Frontal cortex (tissue), 4 donors: ENCODE data around the gene GNB2. TPM values are rescaled to one million over a fixed set of nuclear protein-coding genes. Genes with fewer than 3 reads are reported as not detected.
"Not testable (repeated sequence)": the region's sequence is repeated elsewhere in the genome, so short reads cannot be mapped to it uniquely, and the experiment has no call there.

Experiments
- DNase-seq, 2 donors: peaks; one replicate each; pipeline ENCODE4 v3.0.0; 2012; ENCODE audit warnings: low spot score in 2 of 2
- FAIRE-seq: peaks from 2 replicates; lab custom pipeline; 2012; peaks lifted over from hg19 to GRCh38; lab: Jason Lieb, UNC
- total RNA-seq: library from RNA; depleted of rRNA; stranded (reverse); fragments of >200 nt; gene quantifications from one replicate; pipeline ENCODE4 v1.2.3, GENCODE V29; 2014
- donor health status: control.
- donor health status: control.
- donor health status: control.

The GNB2 gene
- total RNA-seq, 1 donor from 2014 or later: 72.6 TPM

DNA sequence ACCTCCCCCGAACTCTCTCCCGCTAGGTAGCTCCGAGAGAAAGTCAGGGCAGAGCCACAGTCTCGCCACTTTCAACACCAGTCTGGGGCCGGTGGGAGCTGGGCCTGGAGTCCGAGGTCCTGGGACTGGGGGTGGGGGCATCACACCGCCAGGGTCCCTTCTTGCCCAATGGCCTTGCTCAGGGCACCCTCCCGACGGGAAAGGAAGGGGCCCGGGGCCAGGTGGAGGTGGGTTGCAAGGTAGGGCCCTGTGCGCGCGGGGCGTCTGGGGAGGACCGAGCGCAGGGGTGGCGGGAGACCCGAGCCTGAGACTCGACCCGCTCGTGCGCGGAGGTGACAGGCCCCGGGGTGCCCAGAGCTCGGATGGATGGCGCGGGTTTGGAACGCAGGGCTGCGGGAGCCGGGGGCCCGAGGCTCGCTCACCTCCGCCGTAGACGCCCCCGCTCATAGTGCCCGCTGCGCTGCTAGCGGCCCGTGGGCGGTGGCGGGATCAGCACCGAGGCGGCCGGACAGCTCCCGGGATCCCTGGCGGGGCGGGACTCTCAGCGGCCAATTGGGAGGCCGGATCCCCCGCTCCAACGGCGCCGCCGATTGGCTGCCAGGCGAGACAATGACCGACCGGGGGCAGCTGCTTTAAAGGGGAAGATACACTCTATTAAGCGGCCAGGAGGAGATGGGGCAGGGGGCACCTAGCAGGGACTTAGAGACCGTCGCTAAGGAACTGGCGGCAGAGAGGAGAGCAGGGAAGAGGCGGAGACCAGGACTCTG, 17.4 kb upstream of the GNB2 start, which contains the start of gene ACTL6B:
Gene ACTL6B, minus strand, starts transcription at position 541 of the 767 bp plus-strand sequence. Its CDS starts 94 bp downstream, at position 447.
- no peak for FAIRE-seq
- peak; percentile 73 to 93 for DNase-seq

GRCh38 chr7:100662194-100662776, 11.3 kb upstream of the GNB2 start:
- DNase-seq, FAIRE-seq: not testable (repeated sequence)

DNA sequence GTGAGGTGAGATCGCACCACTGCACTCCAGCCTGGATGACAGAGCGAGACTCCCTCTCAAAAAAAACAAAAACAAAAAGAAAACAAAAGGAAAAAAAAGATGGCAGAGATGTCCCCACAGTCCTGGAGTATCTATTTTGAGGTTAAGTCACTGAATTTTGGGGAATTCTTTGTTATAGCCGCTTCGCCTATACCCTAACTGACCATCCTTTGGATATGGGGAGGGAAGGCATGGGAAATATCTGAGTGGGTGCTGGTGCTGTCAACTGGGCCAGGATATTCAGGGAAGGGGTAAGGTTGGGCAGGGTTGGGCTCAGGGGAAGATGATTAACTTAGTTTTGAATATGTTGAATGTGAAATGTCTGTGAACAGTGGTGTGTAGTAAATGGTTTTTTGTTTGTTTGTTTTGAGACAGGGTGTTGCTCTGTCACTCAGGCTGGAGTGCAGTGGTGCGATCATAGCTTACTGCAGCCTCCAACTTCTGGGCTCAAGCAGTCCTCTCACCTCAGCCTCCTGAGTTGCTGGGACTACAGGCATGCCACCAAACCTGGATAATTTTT, 8.3 kb upstream of the GNB2 start:
- FAIRE-seq (no peak), DNase-seq (no peak)

DNA sequence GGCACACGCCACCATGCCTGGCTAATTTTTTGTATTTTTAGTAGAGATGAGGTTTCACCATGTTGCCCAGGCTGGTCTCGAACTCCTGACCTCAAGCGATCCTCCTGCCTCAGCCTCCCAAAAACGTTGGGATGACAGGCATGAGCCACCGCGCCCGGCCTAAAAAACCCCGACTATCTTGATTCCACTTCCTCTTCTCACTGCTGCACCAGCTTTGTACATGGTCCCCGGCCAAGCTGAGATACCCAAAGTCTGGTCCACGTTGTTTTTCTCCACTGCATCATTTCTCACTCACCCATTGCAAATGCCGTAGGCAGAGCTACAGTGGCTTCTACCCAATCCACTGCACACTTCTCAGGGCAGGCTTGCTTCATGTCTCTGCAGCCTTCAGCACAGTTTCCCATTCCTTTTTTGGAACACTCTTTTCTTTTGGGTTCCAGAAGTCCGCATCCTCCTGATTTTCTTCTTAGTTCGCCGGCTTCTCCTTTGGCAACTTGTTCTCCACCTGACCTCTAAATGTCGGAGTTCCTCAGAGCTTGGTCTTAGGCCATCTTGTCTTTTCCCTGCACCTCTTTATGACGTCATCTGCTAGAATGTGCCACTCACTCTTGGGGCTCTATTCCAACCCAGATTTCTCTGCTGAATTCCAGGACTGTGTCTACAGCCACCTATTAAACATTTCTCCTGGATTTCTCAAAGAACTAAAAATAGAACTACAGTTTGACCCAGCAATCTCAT, 6.0 kb upstream of the GNB2 start:
- FAIRE-seq: no peak
- no peak for DNase-seq

DNA sequence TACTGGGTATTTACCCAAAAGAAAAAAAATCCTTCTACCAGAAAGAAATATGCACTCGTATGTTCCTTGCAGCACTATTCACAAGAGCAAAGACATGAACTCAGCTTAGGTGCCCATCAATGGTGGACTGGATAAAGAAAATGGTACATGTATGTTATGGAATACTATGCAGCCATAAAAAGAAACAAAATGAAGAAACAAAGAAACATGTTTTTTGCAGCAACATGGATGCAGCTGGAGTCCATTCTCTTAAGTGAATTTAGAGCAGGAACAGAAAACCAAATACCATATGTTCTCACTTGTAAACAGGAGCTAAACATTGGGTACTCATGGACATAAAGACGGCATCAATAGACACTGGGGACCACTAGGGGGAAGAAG, 5.5 kb upstream of the GNB2 start:
- DNase-seq (no peak), FAIRE-seq (no peak)

DNA sequence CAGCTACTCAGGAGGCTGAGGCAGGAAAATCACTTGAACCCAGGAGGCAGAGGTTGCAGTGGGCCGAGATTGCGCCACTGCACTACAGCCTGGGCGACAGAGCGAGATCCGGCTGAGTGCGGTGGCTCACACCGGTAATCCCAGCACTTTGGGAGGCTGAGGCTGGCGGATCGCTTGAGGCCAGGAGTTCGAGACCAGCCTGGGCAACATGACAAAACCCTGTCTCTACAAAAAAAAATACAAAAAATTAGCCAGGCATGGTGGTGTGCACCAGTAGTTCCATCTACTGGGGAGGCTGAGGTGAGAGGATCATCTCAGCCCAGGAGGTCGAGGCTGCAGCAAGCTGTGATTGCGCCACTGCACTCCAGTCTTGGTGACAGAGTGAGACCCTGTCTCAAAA, 4.4 kb upstream of the GNB2 start:
- not testable (repeated sequence) for FAIRE-seq, DNase-seq

DNA sequence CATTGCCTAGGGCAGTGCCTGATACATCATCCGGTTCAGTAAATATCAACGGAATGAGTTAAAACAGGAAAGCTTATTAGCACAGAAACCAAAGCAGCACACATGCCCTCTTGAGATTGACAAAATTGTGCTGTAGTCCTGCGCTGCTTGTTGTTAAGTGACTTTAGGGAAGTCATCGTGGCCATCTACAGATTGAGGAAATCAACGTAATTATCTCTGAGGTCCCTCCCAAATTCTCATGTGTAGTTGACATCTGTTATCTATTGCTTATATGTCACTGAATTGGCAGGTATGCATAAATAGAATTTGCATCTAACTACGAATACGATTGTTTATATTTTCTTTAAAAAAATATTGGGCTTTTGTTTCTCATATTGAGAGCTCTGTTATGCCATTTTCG, 3.5 kb upstream of the GNB2 start:
- DNase-seq: no peak
- FAIRE-seq: no peak

- no peak for FAIRE-seq
Measured at GRCh38 chr7:100671353-100672327, 1.9 kb upstream of the GNB2 start.

DNA sequence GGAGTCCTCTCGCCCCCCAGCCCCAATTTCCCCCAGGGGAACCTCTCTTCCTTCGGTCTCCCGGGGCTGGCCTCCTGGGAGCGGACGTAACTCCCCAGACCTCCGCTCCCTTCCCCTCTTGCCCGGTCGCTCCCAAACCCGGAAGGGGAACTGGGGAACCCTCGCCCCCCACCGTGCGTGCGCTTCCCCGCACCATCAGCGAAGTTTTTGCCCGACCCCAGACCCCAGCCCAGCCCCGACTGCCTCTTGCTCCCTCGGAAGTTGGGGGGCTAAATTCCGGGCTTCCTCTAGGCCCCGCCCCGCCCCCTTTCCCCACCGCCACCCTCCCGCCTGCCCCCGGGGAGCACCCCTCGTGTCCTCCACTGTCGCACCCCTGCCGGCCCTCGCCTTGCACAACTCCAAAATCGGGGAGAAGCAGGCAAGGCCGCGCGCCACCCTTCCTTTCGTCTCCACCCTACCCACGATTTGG, 436 bp downstream of the GNB2 start:
- FAIRE-seq (no peak), DNase-seq (peak; percentile 26 to 54)

More at GRCh38 chr7:100671353-100672327, 1.9 kb upstream of the GNB2 start:
- DNase-seq: no peak

DNA sequence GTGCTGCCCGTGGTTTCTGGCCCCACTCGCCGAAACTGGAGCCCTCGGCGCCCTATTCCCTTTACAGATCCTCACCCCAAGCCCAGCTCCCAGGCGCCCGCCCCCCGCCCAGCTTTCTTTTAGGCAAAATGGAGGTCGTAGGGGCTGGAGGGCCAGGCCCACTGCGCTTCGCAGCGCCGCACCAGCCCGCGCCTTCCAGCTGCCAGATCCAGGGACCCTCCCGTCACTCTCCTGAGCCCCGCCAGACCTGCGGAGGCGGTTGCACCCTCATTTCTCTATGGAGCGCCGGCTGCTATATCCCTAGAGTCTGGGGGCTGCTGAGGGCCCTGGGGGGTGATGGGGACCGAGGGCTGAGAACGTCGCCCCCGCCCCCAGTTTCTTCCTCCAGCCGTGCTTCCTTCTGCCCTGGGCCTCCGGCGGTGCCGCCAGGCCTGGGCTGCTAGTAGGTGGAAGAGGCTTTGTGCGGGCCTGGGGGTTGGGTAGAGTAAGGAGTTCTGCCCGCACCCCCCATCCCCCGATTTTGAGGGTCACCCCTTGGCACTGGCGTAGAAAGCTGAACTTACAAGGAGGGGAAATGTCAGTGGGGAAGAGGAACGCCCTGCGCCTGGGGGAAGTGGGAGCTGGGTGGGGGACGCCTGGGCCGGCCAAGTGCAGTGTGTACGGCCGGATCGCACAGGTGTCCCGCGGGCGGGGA, 1.0 kb downstream of the GNB2 start:
- FAIRE-seq: no peak
- DNase-seq: peak in 1 of 2 donors; percentile 52

GRCh38 chr7:100675105-100675451, 1.5 kb downstream of the GNB2 start:
- DNase-seq (no peak), FAIRE-seq (no peak)

DNA sequence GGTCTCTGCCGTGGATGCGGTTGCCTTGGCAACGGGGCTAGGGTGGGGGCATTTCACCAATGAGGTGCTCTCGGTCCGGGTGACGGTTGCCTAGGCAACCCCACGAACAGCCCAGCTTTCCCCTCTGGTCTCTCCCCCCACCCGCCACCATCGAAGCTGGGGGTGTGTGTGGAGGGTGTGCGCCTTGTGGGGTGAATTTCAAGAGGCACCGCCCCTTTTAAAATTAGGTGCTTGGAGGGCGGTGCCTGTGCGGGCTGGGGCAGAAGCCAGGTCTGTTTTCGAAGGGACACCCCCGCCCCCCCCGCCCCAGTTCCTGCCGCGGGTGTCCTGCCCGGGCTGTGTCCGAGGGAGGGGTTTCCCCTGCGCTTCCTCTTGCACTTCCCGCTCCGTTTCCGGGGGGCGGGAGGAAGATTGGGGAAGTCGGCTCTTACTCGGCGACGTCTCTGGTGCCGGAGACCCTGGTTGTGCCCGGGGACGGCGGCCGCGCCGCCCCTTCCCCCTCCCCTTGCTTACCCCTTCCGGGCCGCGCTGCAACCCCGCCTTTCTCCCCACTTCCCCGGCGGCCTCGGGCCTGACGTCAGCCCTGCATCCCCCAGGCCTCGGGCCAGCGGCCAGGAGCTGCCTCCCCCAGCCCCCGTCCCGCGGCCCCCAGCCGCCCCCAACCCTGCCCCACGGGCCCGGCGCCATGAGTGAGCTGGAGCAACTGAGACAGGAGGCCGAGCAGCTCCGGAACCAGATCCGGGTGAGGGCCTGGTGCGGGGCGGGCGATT, 2.2 kb downstream of the GNB2 start:
- DNase-seq (peak; percentile 79 to 81), FAIRE-seq (no peak)

GRCh38 chr7:100676501-100677306, 3.2 kb downstream of the GNB2 start:
- no peak for FAIRE-seq
- peak; percentile 10 to 30 for DNase-seq

- DNase-seq: peak; percentile 10 to 27
- FAIRE-seq: no peak
Measured at GRCh38 chr7:100677308-100678267, 4.0 kb downstream of the GNB2 start.

- DNase-seq (peak; percentile 24 to 44), FAIRE-seq (no peak)
Measured at GRCh38 chr7:100678291-100678984, 4.9 kb downstream of the GNB2 start.
